ENCODE results near the gene PSMA3.

GRCh38 chr14:58272588-58273372, 28.1 kb downstream of the PSMA3 start:
- TF ChIP-seq POLR2AphosphoS5 (IDR thresholded peaks at IDR 0.05; ENCODE audit: low read depth, low read length) = no peak
- peak; percentile 45; the same call in 1 of the 2 replicates for TF ChIP-seq POLR2A (IDR thresholded peaks at IDR 0.05; ENCODE audit: low read depth, low read length)
- TF ChIP-seq TAF1 (IDR thresholded peaks at IDR 0.05; ENCODE audit: borderline replicate concordance, low read depth, low read length) = no peak
